NCI-H345 treated with DMSO at 0.1 percent for 48 hours (cell line): ENCODE measurements around the gene RORC.
"Not testable (repeated sequence)": the region's sequence is repeated elsewhere in the genome, so short reads cannot be mapped to it uniquely, and the experiment has no call there.

Experiments used
- DNase-seq: peaks from one replicate; lab custom pipeline; 2025; ENCODE audit not compliant: unreplicated experiment; lab: John Stamatoyannopoulos, UW

RORC gene

GRCh38 chr1:151807131-151807530 is 24.5 kb downstream of the RORC start:
- no peak for DNase-seq

- DNase-seq: no peak
These were observed 25.4 kb downstream of the RORC start for GRCh38 chr1:151806170-151806569.

GRCh38 chr1:151805066-151805820 is 26.4 kb downstream of the RORC start, which contains the start of gene LINGO4:
Gene LINGO4 (minus strand): TSS chr1:151805419. CDS start chr1:151802704, 2,715 bp downstream.
- DNase-seq: no peak

- no peak for DNase-seq
These were observed 27.7 kb downstream of the RORC start for GRCh38 chr1:151803915-151804314.

- DNase-seq: no peak
These were observed 28.4 kb downstream of the RORC start for GRCh38 chr1:151803164-151803563.

- DNase-seq: no peak
These were observed 29.2 kb downstream of the RORC start for GRCh38 chr1:151802372-151802771.

- DNase-seq: no peak
These were observed 29.8 kb downstream of the RORC start for GRCh38 chr1:151801846-151802245.

GRCh38 chr1:151801310-151801820 is 30.2 kb downstream of the RORC start:
- no peak for DNase-seq

GRCh38 chr1:151800830-151801229 is 30.8 kb downstream of the RORC start:
- no peak for DNase-seq

GRCh38 chr1:151799179-151800022 is 32.2 kb downstream of the RORC start:
- no peak for DNase-seq

GRCh38 chr1:151798571-151798970 is 33.0 kb downstream of the RORC start:
- DNase-seq: no peak

- DNase-seq: no peak
These were observed 40.5 kb downstream of the RORC start for GRCh38 chr1:151790940-151791651.

GRCh38 chr1:151790071-151790939 is 41.3 kb downstream of the RORC start, which contains the start of gene TDRKH:
Gene TDRKH (minus strand): TSS chr1:151790500. CDS start chr1:151783022, 7,478 bp downstream.
- peak; percentile 100 for DNase-seq

GRCh38 chr1:151787689-151788088 is 43.9 kb downstream of the RORC start:
- DNase-seq: no peak

GRCh38 chr1:151783796-151784195 is 47.8 kb downstream of the RORC start:
- DNase-seq: no peak

GRCh38 chr1:151782741-151783140 is 48.9 kb downstream of the RORC start:
- no peak for DNase-seq

GRCh38 chr1:151782026-151782425 is 49.6 kb downstream of the RORC start:
- DNase-seq: not testable (repeated sequence)

GRCh38 chr1:151780736-151781135 is 50.9 kb downstream of the RORC start:
- not testable (repeated sequence) for DNase-seq

- DNase-seq: no peak
These were observed 51.8 kb downstream of the RORC start for GRCh38 chr1:151779852-151780251.

GRCh38 chr1:151777317-151777716 is 54.3 kb downstream of the RORC start:
- no peak for DNase-seq
